Ureter (tissue), 1 donor: ENCODE results near the gene RPRD1B. TPM values are rescaled to one million over a fixed set of nuclear protein-coding genes. Genes with fewer than 3 reads are reported as not detected.
"Not testable (repeated sequence)": the region's sequence is repeated elsewhere in the genome, so short reads cannot be mapped to it uniquely, and the experiment has no call there.

Source experiments
- DNase-seq: peaks from one replicate; pipeline ENCODE4 v3.0.0-alpha.2; 2020; ENCODE audit warnings: low spot score
- total RNA-seq: library from RNA; stranded (reverse); gene quantifications from one replicate; pipeline ENCODE4 v1.2.4, GENCODE V29; 2023
- donor health status: DM: yes; HTN: yes; CAD: no.

The RPRD1B gene
- total RNA-seq, 1 donor from 2014 or later = 61.3 TPM

DNA sequence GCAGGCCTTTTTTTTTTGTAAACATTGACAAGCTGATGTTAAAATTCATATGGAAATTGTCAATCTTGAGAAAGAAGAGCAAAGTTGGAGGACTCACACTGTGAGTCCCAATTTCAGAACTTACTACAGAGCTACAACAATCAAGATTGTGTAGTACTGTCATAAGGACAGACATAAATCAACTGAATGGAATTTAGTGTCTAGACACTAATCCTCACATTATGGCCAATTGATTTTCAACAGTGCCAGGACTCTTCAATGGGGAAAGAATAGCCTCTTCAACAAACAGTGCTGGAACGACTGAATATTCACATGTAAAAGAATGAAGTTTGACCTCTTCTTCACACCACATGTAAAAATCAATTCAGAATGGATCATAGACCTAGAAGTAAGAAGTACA, 70.7 kb downstream of the RPRD1B start:
- no peak for DNase-seq

DNA sequence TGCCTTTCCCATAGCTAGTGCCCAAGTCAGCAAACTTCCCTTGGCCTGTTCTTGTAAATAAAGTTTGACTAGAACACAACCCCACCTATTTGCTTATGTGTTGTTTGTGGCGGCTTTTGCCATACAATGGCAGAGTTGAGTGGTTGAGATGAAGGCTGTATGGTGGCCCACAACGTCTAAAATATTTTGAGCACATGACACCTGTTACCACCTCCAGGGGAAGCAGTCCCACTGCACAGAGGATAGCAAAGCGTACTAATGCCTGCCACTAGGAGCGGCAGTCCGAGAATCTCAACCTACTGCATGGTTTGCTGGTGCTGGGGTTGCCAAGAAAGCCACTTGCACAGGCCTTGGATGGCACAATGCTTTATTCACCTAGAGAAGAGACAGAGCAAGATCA, 72.9 kb downstream of the RPRD1B start:
- DNase-seq = no peak

DNA sequence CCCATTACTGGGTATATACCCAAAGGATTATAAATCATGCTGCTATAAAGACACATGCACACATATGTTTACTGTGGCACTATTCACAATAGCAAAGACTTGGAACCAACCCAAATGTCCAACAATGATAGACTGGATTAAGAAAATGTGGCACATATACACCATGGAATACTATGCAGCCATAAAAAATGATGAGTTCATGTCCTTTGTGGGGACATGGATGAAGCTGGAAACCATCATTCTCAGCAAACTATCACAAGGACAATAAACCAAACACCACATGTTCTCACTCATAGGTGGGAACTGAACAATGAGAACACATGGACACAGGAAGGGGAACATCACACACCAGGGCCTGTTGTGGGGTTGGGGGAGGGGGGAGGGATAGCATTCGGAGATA, 73.8 kb downstream of the RPRD1B start:
- not testable (repeated sequence) for DNase-seq

DNA sequence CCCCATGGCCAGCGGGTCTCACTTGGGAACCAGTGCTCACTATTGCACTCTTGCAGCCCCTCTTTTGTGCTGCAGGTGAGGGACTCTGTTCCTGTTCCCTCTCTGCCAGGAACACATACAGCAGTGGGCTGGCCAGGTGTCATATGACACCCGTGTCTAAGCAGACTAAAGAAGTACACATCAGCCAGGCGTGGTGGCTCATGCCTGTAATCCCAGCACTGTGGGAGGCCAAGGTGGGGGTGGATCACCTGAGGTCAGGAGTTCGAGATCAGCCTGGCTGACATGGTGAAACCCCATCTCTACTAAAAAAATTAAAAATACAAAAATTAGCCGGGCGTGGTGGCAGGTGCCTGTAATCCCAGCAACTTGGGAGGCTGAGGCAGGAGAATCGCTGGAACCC, 74.4 kb downstream of the RPRD1B start:
- DNase-seq = peak; percentile 36

DNA sequence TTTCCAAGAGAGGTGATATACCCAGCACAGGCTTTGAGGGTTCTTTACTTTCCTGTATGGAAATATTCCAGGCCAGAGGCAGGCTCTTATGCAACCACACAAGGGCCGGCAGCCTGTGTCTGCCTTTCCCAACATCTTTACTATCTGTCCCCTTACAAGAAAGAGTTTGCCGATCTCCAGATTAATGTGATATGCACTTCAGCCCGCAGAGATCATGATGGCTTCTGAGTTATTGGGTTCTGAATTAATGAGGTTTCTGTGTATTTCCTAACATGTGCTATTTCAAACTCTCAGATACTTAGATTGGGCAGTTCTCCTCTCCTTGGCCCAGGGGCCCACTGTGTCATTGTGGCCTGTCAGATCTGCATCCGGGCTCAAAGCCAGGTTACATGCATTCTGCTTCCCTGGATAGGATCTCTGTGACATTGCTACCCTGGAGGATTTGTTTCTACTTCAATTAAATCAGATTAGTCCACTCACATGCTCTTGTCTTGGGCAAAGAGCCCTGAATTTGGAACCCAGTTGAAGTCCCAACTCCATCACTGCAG, 75.0 kb downstream of the RPRD1B start:
- DNase-seq = peak; percentile 65

DNA sequence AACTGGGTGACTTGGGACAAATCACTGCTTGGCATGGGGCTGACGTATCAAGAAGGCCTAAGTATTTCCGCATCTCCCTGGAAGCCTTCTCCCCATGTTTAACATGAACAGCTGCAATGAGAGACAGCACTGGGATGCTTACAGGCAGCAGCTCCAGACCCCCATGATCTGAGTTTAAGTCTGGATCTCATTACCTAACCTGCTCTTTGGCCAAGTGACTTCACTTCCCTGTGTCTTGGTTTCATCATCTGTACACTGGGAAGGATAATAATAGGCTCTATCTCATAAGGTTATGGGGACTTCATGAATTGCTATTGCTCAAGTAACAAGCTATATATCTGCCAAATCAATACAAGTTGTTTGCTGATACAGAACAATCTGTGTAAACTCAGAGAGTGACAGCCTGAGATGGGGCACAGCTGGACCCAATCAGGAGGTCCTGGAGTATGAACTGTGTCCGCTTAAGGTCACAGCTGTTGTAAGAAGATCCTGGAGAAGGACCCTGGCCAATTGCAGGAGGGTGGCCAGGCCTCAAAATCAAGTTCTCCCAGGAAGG, 75.5 kb downstream of the RPRD1B start:
- DNase-seq = peak; percentile 68

DNA sequence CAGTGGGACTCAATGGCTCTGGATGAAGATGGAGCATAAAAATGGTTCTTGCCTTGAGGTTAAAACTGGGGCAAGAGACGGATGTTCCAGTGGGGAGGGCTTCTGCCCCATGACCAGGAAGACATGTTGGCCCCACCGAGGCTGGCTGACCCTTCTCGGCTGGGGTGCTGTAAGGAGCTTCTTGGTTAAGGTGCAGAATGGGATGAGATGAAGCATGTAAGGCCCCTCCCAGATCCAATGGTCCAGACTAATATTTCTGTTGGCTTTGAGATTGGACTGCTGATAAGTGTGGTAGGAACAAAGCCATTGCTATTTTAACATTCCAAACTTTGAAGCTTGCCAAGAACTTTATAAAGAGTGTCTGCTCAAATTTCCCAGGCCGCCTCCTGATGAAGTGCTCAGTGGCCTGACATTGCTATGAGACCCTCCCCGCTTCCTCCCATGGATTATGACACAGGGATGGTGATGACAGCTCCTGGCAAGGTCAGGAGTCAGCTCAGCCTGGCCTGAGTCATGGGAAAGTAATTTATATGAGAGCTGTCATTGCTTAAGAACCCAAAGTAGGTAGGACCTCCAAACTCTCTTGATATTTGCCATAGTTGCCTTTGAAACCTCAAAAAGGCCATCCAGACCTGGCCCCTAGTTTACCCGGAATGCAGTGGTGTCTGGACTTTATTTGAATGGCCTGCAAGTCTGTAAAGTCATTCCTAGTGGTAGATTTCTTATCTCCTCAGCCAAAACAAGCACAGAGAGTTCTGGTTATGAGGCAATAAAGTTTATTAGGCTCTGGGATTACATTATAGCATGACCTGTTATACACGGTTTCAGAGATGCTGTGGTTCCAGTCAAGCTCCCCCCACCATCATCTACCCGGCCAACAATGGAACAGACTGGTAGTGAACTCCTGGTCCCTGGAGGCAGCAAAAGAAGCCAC, 76.3 kb downstream of the RPRD1B start:
- peak; percentile 79 for DNase-seq

DNA sequence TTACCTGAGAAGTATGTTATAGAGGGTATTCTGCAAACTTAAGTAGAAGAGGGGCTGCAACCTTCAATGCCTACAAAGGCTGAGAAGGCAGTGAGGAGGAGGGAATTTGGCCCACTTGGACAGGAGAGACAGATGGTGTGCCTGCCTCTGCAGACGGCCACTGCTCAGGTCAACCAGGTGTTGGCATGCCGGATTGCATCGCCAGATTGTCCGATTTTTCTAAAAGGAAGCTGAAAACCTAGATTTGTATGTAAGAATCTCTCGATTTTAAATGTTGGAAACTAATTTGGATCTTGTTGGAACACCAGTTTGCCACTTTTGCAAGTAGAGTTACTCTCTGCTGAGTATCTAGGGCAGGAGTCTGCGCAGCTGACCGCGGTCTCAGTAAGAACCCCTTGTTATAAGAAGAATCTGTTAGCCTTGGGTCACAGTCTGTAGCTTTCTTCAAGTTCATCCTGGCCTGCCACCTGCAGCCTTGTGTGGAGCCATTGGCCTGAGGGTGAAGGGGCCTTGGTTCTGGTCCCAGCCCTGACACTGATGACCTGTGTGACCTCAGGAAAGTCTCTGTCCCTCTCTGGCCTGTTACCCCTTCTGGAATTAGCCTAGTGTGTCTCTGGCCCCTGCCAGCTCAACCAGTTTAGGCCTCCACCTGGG, 77.1 kb downstream of the RPRD1B start:
- DNase-seq = no peak

DNA sequence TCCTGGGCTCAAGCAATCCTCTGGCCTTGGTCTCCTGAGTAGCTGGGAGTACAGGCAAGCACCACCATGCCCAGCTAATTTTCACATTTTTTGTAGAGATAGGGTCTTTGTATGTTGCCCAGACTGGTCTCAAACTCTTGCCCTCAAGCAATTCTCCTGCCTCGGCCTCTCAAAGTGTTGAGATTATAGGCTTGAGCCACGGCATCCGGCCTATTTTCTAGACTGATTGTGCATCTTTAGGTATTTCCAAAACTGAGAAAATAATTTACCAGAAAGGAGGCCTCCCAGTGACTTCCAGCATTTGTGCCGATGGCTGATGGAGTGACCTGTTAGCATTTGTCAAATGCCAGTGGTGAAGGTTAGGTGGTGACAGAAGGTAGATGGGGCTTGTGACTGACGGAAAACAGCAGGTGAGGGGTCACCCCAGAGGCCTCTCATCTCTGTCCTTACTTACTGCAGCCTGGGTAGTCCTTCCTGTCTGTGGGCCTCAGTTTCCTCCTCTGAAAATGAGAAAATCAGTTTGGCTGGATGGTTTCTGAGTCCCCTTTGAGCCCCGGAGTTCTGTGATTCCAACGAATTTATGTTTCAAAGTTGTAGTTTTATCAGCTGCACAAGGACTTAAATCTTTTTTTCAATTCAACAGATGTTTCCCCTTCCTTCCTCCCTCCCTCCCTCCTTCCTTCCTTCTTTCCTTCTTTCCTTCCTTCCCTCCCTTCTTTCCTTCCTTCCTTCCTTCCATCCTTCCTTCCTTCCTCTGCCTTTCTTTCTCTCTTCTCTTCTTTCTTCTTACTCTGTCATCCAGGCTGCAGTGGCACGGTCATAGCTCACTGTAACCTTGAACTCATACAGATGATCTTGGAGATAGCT, 78.1 kb downstream of the RPRD1B start:
- DNase-seq = no peak

DNA sequence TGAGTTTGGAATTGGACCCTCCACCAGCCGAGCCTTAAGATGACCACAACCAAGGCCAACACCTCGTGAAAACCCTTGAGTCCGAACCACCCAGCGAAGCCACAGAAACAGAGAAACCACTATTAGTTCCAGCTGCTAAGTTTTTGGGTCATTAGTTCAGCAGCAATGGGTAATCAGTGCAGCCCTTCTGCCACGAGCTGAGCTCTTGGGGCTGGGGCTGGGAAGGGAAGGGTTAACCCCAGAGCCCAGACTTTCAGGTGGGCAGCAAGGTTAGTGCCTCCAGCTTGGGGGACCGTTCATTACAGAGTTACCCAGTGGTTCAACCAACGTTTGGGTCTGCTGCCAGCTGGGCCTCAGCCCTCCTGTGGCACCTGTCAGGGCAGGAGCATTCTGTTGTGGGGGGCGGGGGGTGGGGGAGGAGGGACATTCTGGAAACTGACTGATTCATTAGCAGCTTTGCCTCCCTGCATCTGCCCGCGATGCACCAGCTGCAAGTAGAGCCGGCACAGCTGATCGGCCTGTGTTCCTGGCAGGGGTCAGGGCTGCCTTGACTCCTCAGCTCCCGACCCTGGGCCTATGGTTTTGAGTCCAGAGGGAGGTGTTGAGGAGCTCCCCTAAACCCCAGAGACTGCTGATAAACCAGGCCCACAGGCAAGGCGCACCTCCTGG, 78.8 kb downstream of the RPRD1B start:
- DNase-seq = peak; percentile 32

DNA sequence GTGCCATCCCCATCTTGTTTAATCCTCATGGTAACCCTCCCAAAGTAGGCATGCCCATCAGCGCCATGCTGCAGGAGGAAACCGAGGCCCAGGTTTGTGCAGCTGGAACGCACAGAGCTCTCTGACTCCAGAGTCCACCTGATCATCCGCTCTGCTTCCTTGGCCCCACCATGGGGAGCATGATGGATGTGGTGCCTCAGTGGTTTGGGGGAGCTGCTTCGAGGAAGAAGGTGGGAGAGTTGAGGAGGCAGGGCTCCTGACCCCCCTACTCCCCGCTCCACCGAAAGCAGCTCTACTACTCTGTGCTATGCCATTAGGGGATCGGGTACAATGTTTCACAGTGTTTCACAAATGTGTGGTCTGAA, 79.4 kb downstream of the RPRD1B start:
- peak; percentile 34 for DNase-seq

DNA sequence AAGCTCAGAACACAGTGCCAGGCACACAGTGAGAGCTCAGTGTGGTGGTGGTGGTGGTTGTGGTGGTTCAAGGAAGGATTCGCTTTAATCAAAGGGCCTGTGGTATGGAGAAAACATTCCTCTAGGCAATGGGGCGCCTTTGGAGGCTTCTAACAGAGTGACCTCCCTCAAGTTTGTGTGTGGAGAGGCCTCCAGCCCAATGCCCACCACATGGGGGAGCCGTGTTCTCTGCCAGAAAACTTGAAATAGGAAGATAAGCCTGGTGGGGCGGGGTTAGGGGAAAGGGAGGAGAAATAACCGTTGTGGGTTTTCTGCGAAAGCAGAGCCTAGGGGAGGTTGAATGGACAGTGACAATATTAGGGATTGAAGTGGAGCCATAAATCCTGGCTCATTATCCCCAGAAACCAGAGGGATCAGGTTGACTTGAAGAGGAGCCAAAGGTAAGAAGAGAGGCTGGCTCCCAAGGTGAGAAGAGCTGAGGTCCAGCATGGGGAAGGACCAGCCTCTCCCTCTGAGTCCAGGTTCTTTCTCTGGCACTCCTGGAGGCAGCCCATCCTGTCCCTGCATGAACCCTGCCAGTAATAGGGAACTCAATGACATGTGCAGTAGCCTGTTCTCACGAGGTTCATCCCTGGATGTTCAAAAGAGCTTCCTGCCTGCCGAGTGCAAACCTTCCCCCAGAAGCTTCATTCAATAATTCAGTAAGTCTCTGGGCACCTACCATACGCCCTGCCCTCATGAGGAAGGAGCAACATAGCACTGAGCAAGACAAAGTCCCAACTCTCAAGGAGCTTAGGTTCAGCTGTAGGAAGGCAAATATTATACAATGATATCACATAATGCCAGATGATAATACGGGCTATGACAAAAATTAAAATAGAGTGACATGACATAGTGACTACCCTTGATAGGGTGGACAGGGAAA, 80.1 kb downstream of the RPRD1B start:
- DNase-seq = peak; percentile 43

DNA sequence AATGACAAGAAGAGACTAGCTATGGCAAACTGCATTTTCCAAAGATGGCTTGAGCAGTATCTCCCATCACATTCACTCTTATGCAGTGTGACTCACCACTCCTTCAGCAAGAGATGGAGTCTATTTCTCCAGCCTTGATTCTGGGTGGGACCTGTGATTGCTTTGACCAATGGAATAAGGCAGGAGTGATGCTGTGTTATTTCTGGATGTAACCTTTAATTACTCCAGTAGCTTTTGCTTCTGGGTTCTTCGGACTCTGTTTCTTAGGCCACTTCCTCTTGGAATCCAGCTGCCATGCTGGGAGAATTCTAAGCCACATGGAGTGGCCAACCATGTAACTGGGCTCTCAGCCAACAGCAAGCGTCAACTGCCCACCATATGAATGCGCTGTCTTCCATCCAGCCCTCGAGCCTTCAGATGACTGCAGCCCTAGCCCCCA, 80.8 kb downstream of the RPRD1B start:
- DNase-seq = peak; percentile 38

DNA sequence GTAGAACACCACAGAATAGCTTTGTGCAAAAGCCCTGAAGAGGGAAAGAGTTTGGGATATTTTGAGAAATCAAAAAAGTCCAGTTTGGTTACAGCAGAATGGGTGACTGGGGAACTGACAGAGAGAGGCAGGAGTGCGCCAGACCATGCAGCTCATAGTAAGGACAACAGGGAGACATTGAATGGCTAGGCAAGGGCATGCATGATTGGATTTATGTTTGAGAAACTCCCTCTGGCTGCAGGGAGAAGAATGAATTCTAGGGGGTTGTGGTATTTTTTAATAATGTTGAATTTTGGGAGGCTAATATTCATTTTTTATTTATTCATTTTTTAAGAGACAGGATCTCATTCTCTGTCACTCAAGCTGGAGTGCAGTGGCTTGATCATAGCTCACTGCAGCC, 81.7 kb downstream of the RPRD1B start:
- DNase-seq = no peak

DNA sequence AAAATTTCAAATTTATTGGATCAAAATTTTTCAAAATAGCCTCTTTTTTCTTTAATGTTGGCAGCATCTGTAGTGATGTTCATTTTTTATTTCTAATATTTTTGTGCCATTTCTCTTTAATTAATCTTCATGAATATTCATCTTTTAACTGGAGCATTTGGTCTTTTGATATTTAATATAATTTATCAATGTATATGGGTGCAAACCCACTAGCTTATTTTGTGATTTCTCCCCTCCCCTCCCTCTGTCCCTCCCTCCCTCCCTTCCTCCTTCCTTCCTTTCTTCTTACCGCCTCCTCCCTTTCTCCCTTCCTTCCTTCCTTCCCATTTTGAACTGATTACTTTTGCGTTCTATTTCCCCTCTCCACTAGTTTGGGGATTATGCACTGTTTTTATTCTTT, 82.3 kb downstream of the RPRD1B start:
- DNase-seq = no peak

DNA sequence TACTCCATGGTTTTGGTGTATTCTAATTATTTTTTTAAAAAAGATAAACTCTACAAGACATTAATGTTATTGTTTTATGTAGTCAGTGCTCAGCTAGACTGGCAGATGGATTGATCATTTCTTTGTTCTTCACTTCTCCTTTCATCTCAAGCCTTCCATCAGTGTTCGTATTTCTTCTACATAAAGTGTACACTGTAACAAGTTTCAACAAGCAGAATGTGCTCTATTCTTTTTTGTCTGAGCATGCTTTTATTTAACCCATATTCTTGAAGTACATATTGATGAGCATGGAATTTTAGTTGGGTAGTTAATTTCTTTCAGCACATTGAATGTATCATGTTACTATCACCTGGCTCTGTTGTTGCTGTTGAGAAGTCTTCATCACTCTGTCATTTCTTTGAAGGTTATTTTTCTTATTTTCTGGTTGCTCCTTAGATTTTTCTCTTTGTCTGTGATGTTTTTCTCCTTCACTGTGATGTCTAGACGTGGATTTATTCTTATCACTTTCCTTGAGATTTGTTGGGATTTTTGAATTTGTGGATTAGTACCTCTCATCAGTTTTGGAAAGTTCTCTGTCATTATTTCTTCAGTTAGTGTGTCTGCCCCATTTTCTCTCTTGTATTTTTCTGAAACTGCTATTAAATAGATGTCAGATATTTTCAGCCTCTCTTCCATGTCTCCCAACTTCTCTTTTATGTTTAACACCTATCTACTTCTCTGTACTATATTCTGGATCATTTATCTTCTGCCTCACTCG, 83.0 kb downstream of the RPRD1B start:
- DNase-seq = no peak

DNA sequence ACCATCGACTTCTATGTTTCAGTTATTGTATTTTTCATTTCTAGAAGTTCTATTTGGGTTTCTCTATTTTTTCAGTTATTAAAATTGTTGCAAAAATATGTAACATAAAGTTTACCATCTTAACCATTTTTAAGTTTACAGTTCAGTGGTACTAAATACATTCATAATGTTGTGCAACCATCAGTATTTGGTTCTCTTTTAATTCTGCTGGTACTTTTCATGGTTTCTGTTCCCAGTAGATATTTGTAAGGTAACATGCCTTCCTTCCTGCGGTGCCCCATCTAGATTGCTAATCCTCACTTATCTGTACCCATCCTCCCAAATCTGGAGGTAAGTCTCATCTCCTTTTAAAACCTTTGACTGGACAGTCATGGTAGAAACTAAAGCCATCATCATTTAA, 83.7 kb downstream of the RPRD1B start:
- DNase-seq = no peak

DNA sequence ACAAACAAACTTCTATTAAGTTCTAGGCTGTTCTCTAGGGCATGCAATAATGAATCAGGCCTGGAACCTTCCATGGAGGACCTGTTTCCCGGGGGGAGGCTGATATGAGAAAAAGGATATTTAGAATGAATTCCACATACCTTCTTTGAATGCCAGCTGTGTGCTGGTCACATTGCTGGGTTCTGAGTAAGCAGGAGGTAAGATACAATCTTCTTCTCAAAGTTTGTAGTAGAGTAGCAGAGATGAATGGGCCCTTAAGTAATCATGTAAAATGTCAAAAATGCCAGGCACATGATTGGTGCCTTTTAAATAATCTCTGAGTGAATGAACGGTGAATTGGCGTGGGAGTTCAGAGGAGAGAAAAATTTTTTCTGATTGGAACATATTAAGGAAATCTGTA, 84.1 kb downstream of the RPRD1B start:
- DNase-seq = peak; percentile 36

DNA sequence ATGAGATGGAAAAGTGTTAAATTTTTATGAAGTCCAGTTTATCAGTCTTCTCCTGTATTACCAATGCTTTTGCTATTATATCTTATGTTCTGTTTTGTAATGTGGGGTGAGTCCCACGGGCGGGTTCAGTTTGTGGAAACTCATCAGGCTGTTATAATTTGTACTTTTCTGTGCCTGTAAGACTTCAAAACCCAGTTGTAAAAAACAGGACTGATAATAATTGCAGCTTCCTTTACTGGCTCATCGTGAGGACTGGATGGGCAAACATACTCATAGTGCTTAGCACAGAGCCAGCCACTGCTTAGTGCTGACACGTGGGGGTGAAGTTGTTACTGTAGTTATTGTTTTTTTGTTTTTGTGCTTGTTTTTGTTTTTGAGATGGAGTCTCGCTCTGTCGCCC, 85.9 kb downstream of the RPRD1B start:
- DNase-seq = peak; percentile 28
